Hepatocyte (in vitro differentiated cells): ENCODE data around the gene MAGI2. TPM values are rescaled to one million over a fixed set of nuclear protein-coding genes. Genes with fewer than 3 reads are reported as not detected.

ENCODE experiments used
- DNase-seq: peaks from one replicate; pipeline ENCODE4 v3.0.0-alpha.2; 2016; ENCODE audit warnings: low spot score
- H2AFZ ChIP-seq: fragments of 200-600 bp; sonication (generic); 2 replicates; pipeline ENCODE4 v1.6.0; 2016; ENCODE audit warnings: antibody characterized with exemption, mild to moderate bottlenecking
- H3K27ac ChIP-seq: fragments of 200-600 bp; sonication (generic); 2 replicates; pipeline ENCODE4 v1.5.1; 2016; ENCODE audit warnings: mild to moderate bottlenecking
- H3K27me3 ChIP-seq: fragments of 200-600 bp; sonication (generic); 2 replicates; pipeline ENCODE4 v1.6.1; 2016
- H3K36me3 ChIP-seq: fragments of 200-600 bp; sonication (generic); replicated peaks from 2 replicates; pipeline ENCODE4 v1.5.1; 2016; ENCODE audit warnings: low read depth; ENCODE audit not compliant: insufficient read depth
- H3K4me1 ChIP-seq: fragments of 200-600 bp; sonication (generic); 2 replicates; pipeline ENCODE4 v1.5.1; 2016; ENCODE audit warnings: mild to moderate bottlenecking, moderate library complexity; ENCODE audit not compliant: insufficient read depth
- H3K4me2 ChIP-seq: fragments of 200-600 bp; sonication (generic); 2 replicates; pipeline ENCODE4 v1.6.0; 2016
- H3K4me3 ChIP-seq: fragments of 200-600 bp; sonication (generic); 2 replicates; pipeline ENCODE4 v1.5.1; 2016; ENCODE audit warnings: mild to moderate bottlenecking
- H3K79me2 ChIP-seq: fragments of 200-600 bp; sonication (generic); 2 replicates; pipeline ENCODE4 v1.6.0; 2017; ENCODE audit warnings: mild to moderate bottlenecking
- H3K9me2 ChIP-seq: fragments of 200-600 bp; sonication (generic); replicated peaks from 2 replicates; pipeline ENCODE4 v1.6.0; 2017; ENCODE audit warnings: mild to moderate bottlenecking; ENCODE audit not compliant: insufficient read depth
- H3K9me3 ChIP-seq: fragments of 200-600 bp; sonication (generic); 2 replicates; pipeline ENCODE4 v1.5.1; 2016; ENCODE audit warnings: low read depth, mild to moderate bottlenecking
- H4K20me1 ChIP-seq: fragments of 200-600 bp; sonication (generic); 2 replicates; pipeline ENCODE4 v1.6.0; 2016; ENCODE audit warnings: mild to moderate bottlenecking; ENCODE audit not compliant: insufficient read depth, poor library complexity, severe bottlenecking
- CTCF ChIP-seq: fragments of 200-600 bp; sonication (generic); IDR thresholded peaks from 2 replicates; pipeline ENCODE4 v1.5.1; 2016; ENCODE audit warnings: antibody characterized with exemption, mild to moderate bottlenecking; ENCODE audit not compliant: poor library complexity
- EZH2 ChIP-seq: fragments of 200-600 bp; sonication (generic); IDR thresholded peaks from 2 replicates; pipeline ENCODE4 v1.6.1; 2016; ENCODE audit warnings: antibody characterized with exemption, mild to moderate bottlenecking, borderline replicate concordance
- EZH2phosphoT487 ChIP-seq: fragments of 200-600 bp; sonication (generic); IDR thresholded peaks from one replicate; pipeline ENCODE4 v1.6.1; 2018; ENCODE audit warnings: antibody characterized with exemption, mild to moderate bottlenecking, low read depth, moderate library complexity; ENCODE audit not compliant: unreplicated experiment, severe bottlenecking
- WGBS: methylation state at CpG from one replicate; pipeline ENCODE4 v1.1.6; 2016; ENCODE audit warnings: low lambda C conversion rate; ENCODE audit errors: missing lambda C conversion rate; 5-methylcytosine and 5-hydroxymethylcytosine counted together
- polyA plus RNA-seq: library from polyadenylated mRNA; unstranded; fragments of >200 nt; fragmentation: Nextera tagmentation; extraction: Ambion mirVana; gene quantifications from 2 replicates; pipeline ENCODE4 v1.2.1, GENCODE V29; 2016
- total RNA-seq: library from RNA; depleted of rRNA; stranded (reverse); fragments of >200 nt; gene quantifications from 2 replicates; pipeline ENCODE4 v1.2.3, GENCODE V29; 2014

Gene MAGI2
- total and polyA plus RNA-seq, 2 experiments from 2014 or later: 3.1 to 6.7 TPM

GRCh38 chr7:78649236-78649635 is 804.2 kb downstream of the MAGI2 start:
- DNase-seq: no peak
- Histone ChIP-seq H3K4me1 (no peaks in the 10 kb centered on the region), H3K9me3 (no peaks in the 10 kb centered on the region), H2AFZ (no peak overlapping the region), H4K20me1 (no peaks in the 10 kb centered on the region), H3K79me2 (no peaks in the 10 kb centered on the region), H3K27me3 (no peaks in the 10 kb centered on the region), H3K4me2 (no peak overlapping the region), H3K27ac (no peak overlapping the region), H3K9me2 (no peaks in the 10 kb centered on the region), H3K4me3 (no peak overlapping the region), H3K36me3 (no peaks in the 10 kb centered on the region)
- TF ChIP-seq CTCF (no peak), EZH2phosphoT487 (no peak), EZH2 (no peak)
- 95% methylated on average over 2 of the region's 2 CpGs for WGBS

DNA sequence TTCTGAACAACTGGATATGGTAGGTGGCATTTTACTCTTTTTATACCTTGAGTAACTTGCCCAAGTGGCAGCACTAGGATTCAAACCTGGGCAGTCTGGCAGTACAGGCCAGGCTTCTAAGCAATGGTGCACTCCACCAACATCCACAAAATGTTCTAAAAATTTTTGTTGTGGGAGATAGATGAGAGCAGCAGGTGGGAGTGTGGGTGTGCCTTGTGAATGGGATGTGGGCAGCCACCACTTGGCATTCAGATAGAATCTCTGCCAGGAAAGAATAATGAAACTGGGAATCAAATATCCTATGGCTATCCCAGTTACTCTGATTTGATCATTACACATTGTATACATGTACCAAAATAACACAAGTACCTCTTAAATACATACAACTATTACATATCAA is 810.7 kb downstream of the MAGI2 start:
- H3K4me1 ChIP-seq: no peaks in the 10 kb centered on the region
- H3K79me2 ChIP-seq: no peaks in the 10 kb centered on the region
- H3K27ac ChIP-seq: no peak overlapping the region
- no peaks in the 10 kb centered on the region for H3K27me3 ChIP-seq
- H3K4me2 ChIP-seq: no peak overlapping the region
- H4K20me1 ChIP-seq: no peaks in the 10 kb centered on the region
- DNase-seq: no peak
- TF ChIP-seq EZH2 (no peak), EZH2phosphoT487 (no peak), CTCF (no peak)
- no peaks in the 10 kb centered on the region for H3K9me2 ChIP-seq
- no peak overlapping the region for H3K4me3 ChIP-seq
- H3K9me3 ChIP-seq: no peaks in the 10 kb centered on the region
- no peak overlapping the region for H2AFZ ChIP-seq
- no peaks in the 10 kb centered on the region for H3K36me3 ChIP-seq

DNA sequence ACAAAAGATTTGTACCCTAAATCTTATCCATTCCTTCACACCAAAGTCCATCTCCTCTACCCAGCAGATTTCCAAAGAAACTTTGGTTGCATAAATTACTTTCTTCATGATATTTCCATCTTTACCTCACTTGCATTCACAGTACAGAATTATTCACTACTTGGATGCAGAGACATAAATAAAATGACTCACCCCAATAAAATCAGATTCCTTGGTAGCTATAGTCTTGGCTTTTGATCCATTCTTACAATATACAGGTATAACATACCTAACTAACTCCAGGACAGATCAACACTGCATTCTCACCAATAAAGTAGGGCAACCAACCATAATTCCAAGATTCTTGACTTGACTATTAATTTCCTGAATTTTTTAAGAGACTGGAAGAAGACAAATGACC is 815.1 kb downstream of the MAGI2 start:
- Histone ChIP-seq H3K9me2 (no peaks in the 10 kb centered on the region), H4K20me1 (no peaks in the 10 kb centered on the region), H3K36me3 (no peaks in the 10 kb centered on the region), H2AFZ (no peak overlapping the region), H3K4me3 (no peak overlapping the region), H3K27ac (no peak overlapping the region), H3K9me3 (no peaks in the 10 kb centered on the region), H3K4me1 (no peaks in the 10 kb centered on the region), H3K27me3 (no peaks in the 10 kb centered on the region), H3K79me2 (no peaks in the 10 kb centered on the region), H3K4me2 (no peak overlapping the region)
- TF ChIP-seq EZH2 (no peak), CTCF (no peak), EZH2phosphoT487 (no peak)
- no peak for DNase-seq

- no peak for TF ChIP-seq EZH2
- TF ChIP-seq CTCF: no peak
- no peak for TF ChIP-seq EZH2phosphoT487
- no peak overlapping the region for H3K4me2 ChIP-seq
- H3K79me2 ChIP-seq: no peaks in the 10 kb centered on the region
- 93% methylated on average over 6 of the region's 6 CpGs for WGBS
- H3K36me3 ChIP-seq: no peaks in the 10 kb centered on the region
- no peak overlapping the region for H3K27ac ChIP-seq
- H3K9me3 ChIP-seq: no peaks in the 10 kb centered on the region
- H2AFZ ChIP-seq: no peak overlapping the region
- no peak overlapping the region for H3K4me3 ChIP-seq
- no peaks in the 10 kb centered on the region for H3K27me3 ChIP-seq
- DNase-seq: no peak
- no peaks in the 10 kb centered on the region for H3K9me2 ChIP-seq
- no peaks in the 10 kb centered on the region for H3K4me1 ChIP-seq
- no peaks in the 10 kb centered on the region for H4K20me1 ChIP-seq
Measured at GRCh38 chr7:78636727-78637126, 816.7 kb downstream of the MAGI2 start.
